MM.1S (cell line): ENCODE data around the gene SSBP3.

ENCODE experiments used
- DNase-seq: peaks from one replicate; pipeline ENCODE4 v3.0.0-alpha.2; 2015
- H2AFZ ChIP-seq: fragments of 300-600 bp; sonication (generic); 2 replicates; pipeline ENCODE4 v1.6.0; 2016; ENCODE audit warnings: antibody characterized with exemption, low read length
- H3F3A ChIP-seq: fragments of 300-600 bp; sonication (generic); 2 replicates; pipeline ENCODE4 v1.6.1; 2016; ENCODE audit warnings: mild to moderate bottlenecking, antibody characterized with exemption, low read length, moderate library complexity, mixed read lengths; ENCODE audit not compliant: insufficient read depth
- H3K27ac ChIP-seq: fragments of 300-600 bp; sonication (generic); 2 replicates; pipeline ENCODE4 v1.5.1; 2016; ENCODE audit warnings: mild to moderate bottlenecking, low read length
- H3K27me3 ChIP-seq: fragments of 300-600 bp; sonication (generic); replicated peaks from 2 replicates; pipeline ENCODE4 v1.6.0; 2016; ENCODE audit warnings: low read length; ENCODE audit not compliant: insufficient read depth
- H3K36me3 ChIP-seq: fragments of 300-600 bp; sonication (generic); replicated peaks from 2 replicates; pipeline ENCODE4 v1.6.1; 2016; ENCODE audit warnings: mild to moderate bottlenecking, low read length, mixed read lengths; ENCODE audit not compliant: insufficient read depth
- H3K4me1 ChIP-seq: fragments of 300-600 bp; sonication (generic); 2 replicates; pipeline ENCODE4 v1.6.1; 2016; ENCODE audit warnings: low read length, mixed read lengths
- H3K4me2 ChIP-seq: fragments of 300-600 bp; sonication (generic); 2 replicates; pipeline ENCODE4 v1.6.0; 2016; ENCODE audit warnings: low read depth, low read length
- H3K4me3 ChIP-seq: fragments of 300-600 bp; sonication (generic); 2 replicates; pipeline ENCODE4 v1.5.1; 2016; ENCODE audit warnings: low read length, mixed read lengths
- H3K79me2 ChIP-seq: fragments of 300-600 bp; sonication (generic); 2 replicates; pipeline ENCODE4 v1.6.1; 2016; ENCODE audit warnings: mixed run types, low read length, mixed read lengths
- H3K9ac ChIP-seq: fragments of 300-600 bp; sonication (generic); 2 replicates; pipeline ENCODE4 v1.6.1; 2016; ENCODE audit warnings: low read length, mixed read lengths
- H3K9me2 ChIP-seq: fragments of 300-600 bp; sonication (generic); replicated peaks from 2 replicates; pipeline ENCODE4 v1.6.1; 2016; ENCODE audit warnings: mild to moderate bottlenecking, low read length, mixed read lengths; ENCODE audit not compliant: insufficient read depth
- H3K9me3 ChIP-seq: fragments of 300-600 bp; sonication (generic); replicated peaks from 2 replicates; pipeline ENCODE4 v1.6.1; 2016; ENCODE audit warnings: mild to moderate bottlenecking, low read length, mixed read lengths; ENCODE audit not compliant: insufficient read depth
- H4K20me1 ChIP-seq: fragments of 300-600 bp; sonication (generic); 2 replicates; pipeline ENCODE4 v1.6.1; 2016; ENCODE audit warnings: mild to moderate bottlenecking, low read length, moderate library complexity, mixed read lengths; ENCODE audit not compliant: insufficient read depth
- CTCF ChIP-seq: fragments of 300-600 bp; sonication (generic); IDR thresholded peaks from 2 replicates; pipeline ENCODE4 v1.5.1; 2016; ENCODE audit warnings: antibody characterized with exemption, low read length, mixed read lengths
- EZH2 ChIP-seq: fragments of 300-600 bp; sonication (generic); optimal IDR thresholded peaks from 2 replicates; pipeline ENCODE3; 2017; ENCODE audit warnings: low read depth, mild to moderate bottlenecking, antibody characterized with exemption, low read length, mixed read lengths
- EZH2phosphoT487 ChIP-seq: fragments of 300-600 bp; sonication (generic); IDR thresholded peaks from 2 replicates; pipeline ENCODE4 v1.6.1; 2018; ENCODE audit warnings: antibody characterized with exemption, low read length

SSBP3 gene

GRCh38 chr1:54352755-54353154 is 53.4 kb downstream of the SSBP3 start:
- H3K4me2 ChIP-seq: no peak overlapping the region
- no peaks in the 10 kb centered on the region for H3K9me2 ChIP-seq
- no peak for TF ChIP-seq EZH2
- TF ChIP-seq CTCF: no peak
- TF ChIP-seq EZH2phosphoT487: no peak
- no peak overlapping the region for H3K9ac ChIP-seq
- H3K4me3 ChIP-seq: no peak overlapping the region
- H2AFZ ChIP-seq: no peak overlapping the region
- H3K27me3 ChIP-seq: no peaks in the 10 kb centered on the region
- no peaks in the 10 kb centered on the region for H3K36me3 ChIP-seq
- H3K4me1 ChIP-seq: no peaks in the 10 kb centered on the region
- H4K20me1 ChIP-seq: no peaks in the 10 kb centered on the region
- H3K9me3 ChIP-seq: no peaks in the 10 kb centered on the region
- no peak for DNase-seq
- no peak overlapping the region for H3K27ac ChIP-seq
- H3K79me2 ChIP-seq: peaks cover 18% of the 10 kb centered on the region
- H3F3A ChIP-seq: no peaks in the 10 kb centered on the region

GRCh38 chr1:54350360-54350759 is 55.8 kb downstream of the SSBP3 start:
- no peak overlapping the region for H3K27ac ChIP-seq
- no peaks in the 10 kb centered on the region for H4K20me1 ChIP-seq
- no peaks in the 10 kb centered on the region for H3K36me3 ChIP-seq

GRCh38 chr1:54348700-54349021 is 57.5 kb downstream of the SSBP3 start:
- no peaks in the 10 kb centered on the region for H3K27me3 ChIP-seq

More at GRCh38 chr1:54350360-54350759, 55.8 kb downstream of the SSBP3 start:
- Histone ChIP-seq H3K27me3 (no peaks in the 10 kb centered on the region), H3K9ac (no peak overlapping the region), H3K9me2 (no peaks in the 10 kb centered on the region), H3K4me2 (no peak overlapping the region), H2AFZ (no peak overlapping the region), H3K4me3 (no peak overlapping the region), H3K4me1 (no peaks in the 10 kb centered on the region), H3K9me3 (no peaks in the 10 kb centered on the region), H3F3A (no peaks in the 10 kb centered on the region), H3K79me2 (peaks cover 13% of the 10 kb centered on the region)
- DNase-seq: no peak
- TF ChIP-seq EZH2 (no peak), CTCF (no peak), EZH2phosphoT487 (no peak)

More at GRCh38 chr1:54348700-54349021, 57.5 kb downstream of the SSBP3 start:
- no peak overlapping the region for H3K27ac ChIP-seq
- H3K4me3 ChIP-seq: no peak overlapping the region
- H3K9me3 ChIP-seq: no peaks in the 10 kb centered on the region
- TF ChIP-seq EZH2 (no peak), CTCF (no peak), EZH2phosphoT487 (no peak)
- H3K79me2 ChIP-seq: peaks cover 22% of the 10 kb centered on the region; the same call in 1 of the 2 replicates
- no peaks in the 10 kb centered on the region for H3K9me2 ChIP-seq
- no peak overlapping the region for H3K9ac ChIP-seq
- no peaks in the 10 kb centered on the region for H3K4me1 ChIP-seq
- no peak overlapping the region for H2AFZ ChIP-seq
- H3K36me3 ChIP-seq: no peaks in the 10 kb centered on the region
- DNase-seq: no peak
- no peaks in the 10 kb centered on the region for H4K20me1 ChIP-seq
- no peak overlapping the region for H3K4me2 ChIP-seq
- no peaks in the 10 kb centered on the region for H3F3A ChIP-seq
